ENCODE data around the gene PHYKPL. TPM values are rescaled to one million over a fixed set of nuclear protein-coding genes. Genes with fewer than 3 reads are reported as not detected.

PHYKPL gene
- total RNA-seq, 2 donors from 2014 or later: 43.4 to 135 TPM

DNA sequence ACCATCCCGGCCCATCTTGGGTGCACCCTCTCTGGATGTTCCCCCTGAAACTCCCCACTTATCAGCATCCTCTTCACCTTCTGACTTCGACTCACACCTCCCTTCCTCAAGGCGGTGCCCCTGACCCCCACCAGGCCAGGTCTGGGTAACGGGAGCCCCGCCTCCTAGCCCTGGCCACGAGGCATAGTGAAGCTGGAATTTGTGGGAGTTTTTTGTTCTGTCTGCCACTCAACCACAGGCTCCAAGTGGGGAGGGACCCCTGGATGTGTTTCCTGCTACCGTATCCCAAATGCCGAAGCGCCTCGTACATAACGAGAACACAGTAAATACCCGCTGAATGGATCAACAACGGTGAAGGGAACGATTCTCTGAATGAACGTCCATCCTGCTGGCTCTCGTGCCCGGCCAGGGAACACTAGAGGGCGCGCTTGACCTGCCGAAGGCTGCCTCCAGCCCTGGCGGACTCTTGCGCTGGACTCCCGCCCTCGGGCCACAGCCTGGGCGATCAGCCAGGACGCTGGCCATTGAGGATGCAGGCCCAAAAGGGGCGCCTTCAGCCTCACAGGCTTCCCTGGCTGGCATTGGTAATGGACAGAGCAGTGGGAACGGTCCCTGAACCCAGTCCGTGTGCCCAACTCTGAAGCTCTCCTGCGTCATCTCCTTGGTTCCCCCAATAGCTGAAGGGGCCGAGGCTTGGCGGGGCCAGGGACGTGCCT, 47.3 kb upstream of the PHYKPL start:
- H3K36me3 ChIP-seq: no peaks in the 10 kb centered on the region
- H3K27ac ChIP-seq: no peak overlapping the region
- DNase-seq (ENCODE audit: low spot score): peak; percentile 83
- WGBS: 17% methylated on average over 31 of the region's 33 CpGs
- intact Hi-C loops (cut with DNase I): loop anchor here (2.0 kb wide), 2 partner anchors 271 to 313 kb away; no protein-coding TSS in a partner anchor
- no peaks in the 10 kb centered on the region for H3K9me3 ChIP-seq
- H3K4me1 ChIP-seq (replicated peaks): no peaks in the 10 kb centered on the region
- no peak overlapping the region for H3K4me3 ChIP-seq
- H3K27me3 ChIP-seq (replicated peaks; ENCODE audit: insufficient read depth): peaks cover 2% of the 10 kb centered on the region
- TF ChIP-seq, protein P1, sequence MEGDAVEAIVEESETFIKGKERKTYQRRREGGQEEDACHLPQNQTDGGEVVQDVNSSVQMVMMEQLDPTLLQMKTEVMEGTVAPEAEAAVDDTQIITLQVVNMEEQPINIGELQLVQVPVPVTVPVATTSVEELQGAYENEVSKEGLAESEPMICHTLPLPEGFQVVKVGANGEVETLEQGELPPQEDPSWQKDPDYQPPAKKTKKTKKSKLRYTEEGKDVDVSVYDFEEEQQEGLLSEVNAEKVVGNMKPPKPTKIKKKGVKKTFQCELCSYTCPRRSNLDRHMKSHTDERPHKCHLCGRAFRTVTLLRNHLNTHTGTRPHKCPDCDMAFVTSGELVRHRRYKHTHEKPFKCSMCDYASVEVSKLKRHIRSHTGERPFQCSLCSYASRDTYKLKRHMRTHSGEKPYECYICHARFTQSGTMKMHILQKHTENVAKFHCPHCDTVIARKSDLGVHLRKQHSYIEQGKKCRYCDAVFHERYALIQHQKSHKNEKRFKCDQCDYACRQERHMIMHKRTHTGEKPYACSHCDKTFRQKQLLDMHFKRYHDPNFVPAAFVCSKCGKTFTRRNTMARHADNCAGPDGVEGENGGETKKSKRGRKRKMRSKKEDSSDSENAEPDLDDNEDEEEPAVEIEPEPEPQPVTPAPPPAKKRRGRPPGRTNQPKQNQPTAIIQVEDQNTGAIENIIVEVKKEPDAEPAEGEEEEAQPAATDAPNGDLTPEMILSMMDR (IDR thresholded peaks at IDR 0.05): peak; percentile 66 to 96 (median 91)
- TF ChIP-seq POLR2AphosphoS5 (IDR thresholded peaks at IDR 0.05) (peak; percentile 57), POLR2A (IDR thresholded peaks at IDR 0.05) (peak; percentile 15)

DNA sequence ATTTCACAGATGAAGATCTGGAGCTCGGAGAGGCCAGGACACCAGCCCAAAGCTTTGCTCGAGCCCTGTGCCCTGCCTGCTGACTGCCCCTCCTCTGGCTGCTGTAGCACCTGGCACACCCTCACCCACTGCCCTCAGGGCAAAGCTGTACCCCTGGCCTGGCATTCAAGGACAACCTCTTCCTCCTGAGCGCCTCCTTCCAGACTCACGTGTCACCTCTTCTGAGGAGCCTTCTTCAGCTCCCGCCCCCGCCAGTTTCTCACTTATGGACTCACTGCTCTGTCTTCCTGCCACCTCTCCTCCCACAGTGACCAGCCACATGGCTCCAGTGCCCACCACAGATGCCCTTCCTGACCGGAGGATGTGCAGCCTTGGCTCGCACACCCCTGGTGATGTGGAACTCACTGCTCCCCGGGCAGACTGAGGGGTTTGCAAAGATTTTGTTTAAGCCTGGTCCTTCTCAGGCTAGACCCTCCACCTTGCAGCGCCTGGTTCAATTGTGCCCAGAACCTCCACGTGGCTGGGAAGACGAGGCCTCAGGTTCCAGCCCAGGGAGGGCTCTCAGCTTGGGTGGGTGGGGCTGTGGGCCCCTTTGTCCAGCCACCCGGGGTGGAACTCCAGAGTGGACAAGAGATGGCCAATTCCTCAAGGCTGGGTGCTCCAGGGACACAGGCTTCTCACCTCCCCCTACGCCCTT, 46.6 kb upstream of the PHYKPL start:
- no peaks in the 10 kb centered on the region for H3K4me1 ChIP-seq (replicated peaks)
- H3K27ac ChIP-seq: no peak overlapping the region
- no peak for DNase-seq (ENCODE audit: low spot score)
- no peaks in the 10 kb centered on the region for H3K9me3 ChIP-seq
- peaks cover 2% of the 10 kb centered on the region for H3K27me3 ChIP-seq (replicated peaks; ENCODE audit: insufficient read depth)
- 82% methylated on average over 14 of the region's 14 CpGs for WGBS
- TF ChIP-seq POLR2A (IDR thresholded peaks at IDR 0.05) (no peak), POLR2AphosphoS5 (IDR thresholded peaks at IDR 0.05) (no peak)
- TF ChIP-seq, protein P1 (IDR thresholded peaks at IDR 0.05): no peak
- no peak overlapping the region for H3K4me3 ChIP-seq
- intact Hi-C loops (cut with DNase I): loop anchor here (2.0 kb wide), 1 partner anchor 314 kb away; no protein-coding TSS in a partner anchor
- H3K36me3 ChIP-seq: no peaks in the 10 kb centered on the region

DNA sequence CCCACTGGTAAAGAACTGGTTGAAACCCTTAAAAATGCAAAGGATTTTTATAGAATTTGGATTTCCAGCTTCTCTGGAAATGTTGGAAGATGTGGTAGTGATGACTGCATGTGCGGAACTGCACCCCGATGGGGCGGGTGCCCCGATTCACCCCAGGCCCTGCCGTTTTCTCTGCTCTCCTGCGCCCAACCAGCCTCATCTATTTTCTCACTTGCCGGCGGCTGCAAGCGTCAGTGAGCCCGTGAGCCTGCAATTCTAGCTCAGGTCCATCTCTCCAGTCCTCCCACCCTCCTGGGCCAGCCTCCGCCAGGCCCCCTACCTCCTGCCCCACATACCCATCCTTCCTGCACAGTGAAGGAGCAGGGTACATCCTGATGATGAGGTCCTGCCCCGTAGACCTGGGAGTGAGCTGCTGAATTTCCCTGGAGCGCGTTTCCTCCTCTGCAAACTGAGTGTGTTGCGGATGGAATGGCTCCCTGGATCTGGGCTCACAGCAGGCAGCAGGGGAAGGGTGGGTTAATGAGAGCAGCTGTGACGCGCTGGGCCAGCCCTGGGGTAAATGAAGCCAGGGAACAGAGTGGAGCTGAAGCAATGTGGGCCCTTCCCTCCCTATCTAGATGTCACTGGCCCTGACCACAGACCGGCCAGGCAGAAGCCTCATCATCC, 45.9 kb upstream of the PHYKPL start:
- no peak overlapping the region for H3K4me3 ChIP-seq
- no peaks in the 10 kb centered on the region for H3K36me3 ChIP-seq
- no peaks in the 10 kb centered on the region for H3K4me1 ChIP-seq (replicated peaks)
- intact Hi-C loops (cut with DNase I): loop anchor here (2.0 kb wide), 1 partner anchor 314 kb away; no protein-coding TSS in a partner anchor
- TF ChIP-seq POLR2AphosphoS5 (IDR thresholded peaks at IDR 0.05) (no peak), POLR2A (IDR thresholded peaks at IDR 0.05) (no peak)
- TF ChIP-seq, protein P1 (IDR thresholded peaks at IDR 0.05): no peak
- DNase-seq (ENCODE audit: low spot score): no peak
- no peaks in the 10 kb centered on the region for H3K9me3 ChIP-seq
- peaks cover 2% of the 10 kb centered on the region for H3K27me3 ChIP-seq (replicated peaks; ENCODE audit: insufficient read depth)
- 89% methylated on average over 18 of the region's 18 CpGs for WGBS
- H3K27ac ChIP-seq: no peak overlapping the region

DNA sequence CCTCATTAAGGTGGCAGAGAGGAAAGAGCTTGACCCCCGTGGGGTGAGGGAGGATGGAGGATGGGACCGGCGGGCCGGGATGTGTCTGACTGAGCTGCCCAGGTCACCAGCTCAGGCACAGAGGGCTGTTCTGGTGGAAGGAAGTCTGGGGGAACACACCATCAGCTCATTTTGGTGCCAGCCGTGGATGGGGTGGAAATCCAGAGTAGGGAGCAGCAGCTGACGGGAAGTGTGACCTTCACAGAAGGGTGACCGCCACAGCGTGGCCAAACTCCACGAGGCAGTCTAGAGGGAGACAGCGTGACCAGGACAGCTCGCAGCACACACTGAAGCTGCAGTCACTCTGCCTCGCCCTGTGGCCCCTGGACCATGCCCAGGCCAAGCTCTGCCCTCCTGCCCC, 45.3 kb upstream of the PHYKPL start:
- TF ChIP-seq POLR2AphosphoS5 (IDR thresholded peaks at IDR 0.05) (no peak), POLR2A (IDR thresholded peaks at IDR 0.05) (no peak)
- TF ChIP-seq, protein P1 (IDR thresholded peaks at IDR 0.05): no peak
- 72% methylated on average over 12 of the region's 12 CpGs for WGBS
- Histone ChIP-seq H3K36me3 (no peaks in the 10 kb centered on the region), H3K4me3 (no peak overlapping the region), H3K9me3 (no peaks in the 10 kb centered on the region), H3K27me3 (replicated peaks; ENCODE audit: insufficient read depth) (peaks cover 2% of the 10 kb centered on the region), H3K27ac (no peak overlapping the region), H3K4me1 (replicated peaks) (no peaks in the 10 kb centered on the region)
- no peak for DNase-seq (ENCODE audit: low spot score)
- intact Hi-C loops (cut with DNase I): loop anchor here (2.0 kb wide), 1 partner anchor 315 kb away; no protein-coding TSS in a partner anchor

Data from prostate gland (tissue), 2 donors.